NCI-H1092 (cell line): ENCODE data around the gene ACOT7.
A peak's percentile ranks its signal among the peaks of the same experiment; 100 is the strongest.
"Not testable (repeated sequence)": the region's sequence is repeated elsewhere in the genome, so short reads cannot be mapped to it uniquely, and the experiment has no call there.

Experiments
- DNase-seq: peaks from one replicate; lab custom pipeline; 2025; lab: John Stamatoyannopoulos, UW

Gene ACOT7

GRCh38 chr1:6396998-6397397 lies 3.4 kb upstream of the ACOT7 start:
- no peak for DNase-seq

GRCh38 chr1:6395781-6396244 lies 2.2 kb upstream of the ACOT7 start:
- DNase-seq, result not testable (repeated sequence)

GRCh38 chr1:6395130-6395529 lies 1.6 kb upstream of the ACOT7 start:
- DNase-seq, result not testable (repeated sequence)

GRCh38 chr1:6392809-6393399 lies 663 bp downstream of the ACOT7 start:
- no peak for DNase-seq

GRCh38 chr1:6391951-6392808 lies 1.4 kb downstream of the ACOT7 start:
- DNase-seq, result no peak

GRCh38 chr1:6389971-6390370 lies 3.6 kb downstream of the ACOT7 start:
- no peak for DNase-seq

- DNase-seq, result no peak
Observed at GRCh38 chr1:6386371-6386949, 7.1 kb downstream of the ACOT7 start.

- DNase-seq, result peak; percentile 77
Observed at GRCh38 chr1:6385488-6386191, 7.9 kb downstream of the ACOT7 start.

- DNase-seq, result peak; percentile 82
Observed at GRCh38 chr1:6384962-6385361, 8.6 kb downstream of the ACOT7 start.

GRCh38 chr1:6384135-6384534 lies 9.4 kb downstream of the ACOT7 start:
- no peak for DNase-seq

GRCh38 chr1:6380037-6380436 lies 13.5 kb downstream of the ACOT7 start:
- DNase-seq, result no peak

GRCh38 chr1:6378096-6378746 lies 15.3 kb downstream of the ACOT7 start:
- peak; percentile 55 for DNase-seq

- no peak for DNase-seq
Observed at GRCh38 chr1:6373961-6374720, 19.4 kb downstream of the ACOT7 start.

- DNase-seq, result not testable (repeated sequence)
Observed at GRCh38 chr1:6372236-6372635, 21.3 kb downstream of the ACOT7 start.

GRCh38 chr1:6370006-6370405 lies 23.6 kb downstream of the ACOT7 start:
- no peak for DNase-seq

- DNase-seq, result no peak
Observed at GRCh38 chr1:6367381-6368012, 26.1 kb downstream of the ACOT7 start.

GRCh38 chr1:6365047-6365446 lies 28.5 kb downstream of the ACOT7 start:
- DNase-seq, result no peak

- peak; percentile 59 for DNase-seq
Observed at GRCh38 chr1:6363085-6363884, 30.3 kb downstream of the ACOT7 start.

GRCh38 chr1:6361124-6361775 lies 32.3 kb downstream of the ACOT7 start:
- DNase-seq, result no peak
